CD4-positive, alpha-beta T cell (primary cell): ENCODE measurements around the gene GALNT8. TPM values are rescaled to one million over a fixed set of nuclear protein-coding genes. Genes with fewer than 3 reads are reported as not detected.

ENCODE experiments used
- ATAC-seq: fragments of 200-7000 bp; cut with Tn5 transposase; one replicate; pipeline ENCODE4 v1.10.0; 2022; ENCODE audit warnings: mild to moderate bottlenecking; ENCODE audit not compliant: poor library complexity
- CTCF ChIA-PET: fragments of 350-600 bp; sonication (Branson Sonifier 250); formaldehyde crosslinking; loops from one replicate; lab custom pipeline; 2021; ENCODE audit warnings: antibody characterized with exemption, inconsistent platforms; lab: Charles Lee
- POLR2A ChIA-PET: fragments of 350-600 bp; sonication (Branson Sonifier 250); formaldehyde crosslinking; loops from one replicate; lab custom pipeline; 2021; ENCODE audit warnings: antibody characterized with exemption, inconsistent platforms; lab: Charles Lee
- DNase-seq, 14 experiments: peaks; one replicate each; pipeline ENCODE4 v3.0.0-alpha.2; 2013 to 2020; ENCODE audit warnings: mixed read lengths in 2 of 14
- H3K27ac ChIP-seq, 2 donors: one replicate each; pipeline versions ENCODE4 v1.5.1 to v1.7.0; 2013; ENCODE audit warnings: low read length in 2 of 2, low read depth in 1 of 2, mild to moderate bottlenecking in 1 of 2
- H3K27me3 ChIP-seq, 2 experiments: 1 replicate in 1 of 2; 2 replicates in 1 of 2; pipeline versions ENCODE4 v1.6.1 to v1.7.0; 2013; ENCODE audit warnings: low read length in 2 of 2, control low read depth in 1 of 2, mild to moderate bottlenecking in 1 of 2, moderate library complexity in 1 of 2; ENCODE audit not compliant: insufficient read depth in 2 of 2, control insufficient read depth in 1 of 2
- H3K36me3 ChIP-seq: one replicate; pipeline ENCODE4 v1.6.1; 2013; ENCODE audit warnings: low read length, control low read depth; ENCODE audit not compliant: insufficient read depth
- H3K4me1 ChIP-seq: one replicate; pipeline ENCODE4 v1.6.1; 2013; ENCODE audit warnings: low read length, control low read depth; ENCODE audit not compliant: insufficient read depth
- H3K4me3 ChIP-seq: one replicate; pipeline ENCODE4 v1.5.1; 2013; ENCODE audit warnings: mild to moderate bottlenecking, low read length, moderate library complexity
- H3K9me3 ChIP-seq, 2 experiments: 1 replicate in 1 of 2; 2 replicates in 1 of 2; pipeline versions ENCODE4 v1.6.1 to v1.7.0; 2013; ENCODE audit warnings: low read length in 2 of 2, mild to moderate bottlenecking in 2 of 2, control low read depth in 1 of 2, moderate library complexity in 1 of 2; ENCODE audit not compliant: control insufficient read depth in 1 of 2, insufficient read depth in 1 of 2
- H3K27ac Mint-ChIP-seq: one replicate; pipeline ENCODE4 v1.8.0; 2020; ENCODE audit warnings: mixed read lengths
- H3K27me3 Mint-ChIP-seq: one replicate; pipeline ENCODE4 v1.8.0; 2021; ENCODE audit warnings: mixed read lengths
- H3K36me3 Mint-ChIP-seq: one replicate; pipeline ENCODE4 v1.8.0; 2021; ENCODE audit warnings: low read depth, mixed read lengths
- H3K4me1 Mint-ChIP-seq: one replicate; pipeline ENCODE4 v1.8.0; 2021; ENCODE audit warnings: low read depth, mixed read lengths
- H3K4me3 Mint-ChIP-seq: one replicate; pipeline ENCODE4 v1.8.0; 2020; ENCODE audit warnings: mild to moderate bottlenecking, mixed read lengths
- H3K9me3 Mint-ChIP-seq: one replicate; pipeline ENCODE4 v1.8.0; 2020; ENCODE audit warnings: mixed read lengths
- intact Hi-C, 2 experiments: fragments of 100-400 bp; cut with DNase I in 1 of 2; cut with micrococcal nuclease in 1 of 2; formaldehyde crosslinking; loops; one replicate each; pipeline versions ENCODE4 v1.15.1 to v1.9.0; 2023 to 2025; cut with DNase I, micrococcal nuclease
- total RNA-seq, 174 experiments: library from RNA in 2 of 174; stranded (reverse) in 2 of 174; gene quantifications; one replicate each; pipeline ENCODE4 v1.2.3 and lab custom pipeline; 2021 to 2026
- TF ChIP-seq, protein P1 (sequence below): fragments of 200-600 bp; IDR thresholded peaks from one replicate; pipeline ENCODE4 v1.8.0; 2022; ENCODE audit warnings: antibody characterized with exemption, mild to moderate bottlenecking

The GALNT8 gene
- total RNA-seq, 2 experiments from 2014 or later: 0.44 to 0.56 TPM

DNA sequence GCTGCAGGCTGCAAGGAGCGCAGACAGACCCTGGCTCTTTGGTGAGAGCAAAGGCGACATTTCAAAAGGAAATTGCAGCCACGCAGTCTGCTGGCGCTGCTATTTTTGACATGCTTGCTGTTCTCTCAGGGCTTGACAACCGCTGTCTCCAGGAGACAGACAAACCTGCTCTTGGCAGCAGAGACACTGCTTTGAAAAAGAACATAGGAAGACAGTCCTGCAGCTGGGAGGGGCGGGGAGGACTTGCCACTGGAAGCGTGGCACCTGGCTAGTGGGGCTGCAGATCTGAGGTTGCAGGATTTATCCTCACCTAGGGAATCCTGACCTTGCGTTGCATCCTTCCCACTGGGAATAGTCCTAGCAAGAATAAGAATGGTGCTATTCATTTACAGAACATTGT lies 97.7 kb downstream of the GALNT8 start:
- H3K4me1 Mint-ChIP-seq: peaks cover 32% of the 10 kb centered on the region
- no peaks in the 10 kb centered on the region for H3K36me3 Mint-ChIP-seq
- no peaks in the 10 kb centered on the region for H3K9me3 Mint-ChIP-seq
- no peaks in the 10 kb centered on the region for H3K9me3 ChIP-seq
- no peaks in the 10 kb centered on the region for H3K36me3 ChIP-seq
- H3K27ac ChIP-seq: no peak overlapping the region
- no peaks in the 10 kb centered on the region for H3K27me3 Mint-ChIP-seq
- peaks cover 13% of the 10 kb centered on the region for H3K4me1 ChIP-seq
- ChIA-PET POLR2A (no interaction called here), CTCF (no interaction called here)
- H3K27ac Mint-ChIP-seq: peak overlapping the region; percentile 62
- peak overlapping the region; percentile 71 for H3K4me3 Mint-ChIP-seq
- TF ChIP-seq, protein P1, sequence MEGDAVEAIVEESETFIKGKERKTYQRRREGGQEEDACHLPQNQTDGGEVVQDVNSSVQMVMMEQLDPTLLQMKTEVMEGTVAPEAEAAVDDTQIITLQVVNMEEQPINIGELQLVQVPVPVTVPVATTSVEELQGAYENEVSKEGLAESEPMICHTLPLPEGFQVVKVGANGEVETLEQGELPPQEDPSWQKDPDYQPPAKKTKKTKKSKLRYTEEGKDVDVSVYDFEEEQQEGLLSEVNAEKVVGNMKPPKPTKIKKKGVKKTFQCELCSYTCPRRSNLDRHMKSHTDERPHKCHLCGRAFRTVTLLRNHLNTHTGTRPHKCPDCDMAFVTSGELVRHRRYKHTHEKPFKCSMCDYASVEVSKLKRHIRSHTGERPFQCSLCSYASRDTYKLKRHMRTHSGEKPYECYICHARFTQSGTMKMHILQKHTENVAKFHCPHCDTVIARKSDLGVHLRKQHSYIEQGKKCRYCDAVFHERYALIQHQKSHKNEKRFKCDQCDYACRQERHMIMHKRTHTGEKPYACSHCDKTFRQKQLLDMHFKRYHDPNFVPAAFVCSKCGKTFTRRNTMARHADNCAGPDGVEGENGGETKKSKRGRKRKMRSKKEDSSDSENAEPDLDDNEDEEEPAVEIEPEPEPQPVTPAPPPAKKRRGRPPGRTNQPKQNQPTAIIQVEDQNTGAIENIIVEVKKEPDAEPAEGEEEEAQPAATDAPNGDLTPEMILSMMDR: no peak
- ATAC-seq (peak; percentile 34), DNase-seq (no peak)
- intact Hi-C loops: no loop called here
- no peak overlapping the region for H3K4me3 ChIP-seq
- no peaks in the 10 kb centered on the region for H3K27me3 ChIP-seq

DNA sequence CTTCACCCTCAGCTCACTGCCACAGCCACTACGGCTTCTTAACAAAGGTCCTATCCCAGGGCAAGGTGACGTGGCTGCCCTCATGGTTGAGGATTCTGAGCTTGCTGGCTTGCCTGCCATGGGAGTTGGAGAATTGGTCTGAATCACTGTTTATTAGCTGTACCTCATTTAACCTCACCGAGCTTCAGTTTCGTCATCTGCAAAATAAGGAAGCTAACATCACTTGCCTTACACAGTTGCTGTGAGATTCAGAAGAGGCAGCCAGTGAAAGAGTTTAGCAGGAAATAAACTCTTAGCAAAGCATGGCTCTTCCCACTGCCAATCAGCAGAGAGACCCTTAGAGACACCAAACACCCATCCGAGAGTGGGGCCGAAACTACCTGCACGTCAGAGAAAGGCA lies 99.5 kb downstream of the GALNT8 start:
- TF ChIP-seq, protein P1: no peak
- no peaks in the 10 kb centered on the region for H3K9me3 Mint-ChIP-seq
- DNase-seq (peak in 2 of 14 experiments; percentile 16 to 25), ATAC-seq (no peak)
- no peak overlapping the region for H3K4me3 ChIP-seq
- ChIA-PET POLR2A (no interaction called here), CTCF (no interaction called here)
- intact Hi-C loops: no loop called here
- H3K4me1 ChIP-seq: peaks cover 13% of the 10 kb centered on the region
- H3K36me3 ChIP-seq: no peaks in the 10 kb centered on the region
- no peaks in the 10 kb centered on the region for H3K27me3 ChIP-seq
- peaks cover 40% of the 10 kb centered on the region for H3K4me1 Mint-ChIP-seq
- no peaks in the 10 kb centered on the region for H3K27me3 Mint-ChIP-seq
- no peak overlapping the region for H3K27ac ChIP-seq
- H3K36me3 Mint-ChIP-seq: no peaks in the 10 kb centered on the region
- no peak overlapping the region for H3K27ac Mint-ChIP-seq
- no peaks in the 10 kb centered on the region for H3K9me3 ChIP-seq
- no peak overlapping the region for H3K4me3 Mint-ChIP-seq

DNA sequence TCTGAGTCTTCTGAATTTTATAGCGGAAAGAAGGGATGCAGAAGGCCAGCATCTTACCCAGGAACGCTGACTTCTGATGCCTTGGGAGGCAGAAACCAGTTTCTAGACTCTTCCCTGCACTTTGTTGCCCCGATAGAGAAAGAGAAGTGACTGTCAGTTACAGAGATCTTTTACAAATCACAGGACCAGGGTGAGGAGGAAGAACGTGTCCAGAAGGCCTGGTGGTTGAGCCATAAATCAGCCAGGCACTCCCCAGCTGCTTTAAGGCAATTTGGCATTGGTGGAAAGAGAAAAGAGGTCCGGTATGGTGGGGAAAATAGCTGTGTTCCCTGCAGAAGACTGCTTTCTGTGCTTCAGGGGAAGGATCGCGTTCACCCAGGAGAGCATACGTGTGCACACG lies 100.8 kb downstream of the GALNT8 start:
- Histone ChIP-seq H3K4me1 (peaks cover 18% of the 10 kb centered on the region), H3K27me3 (no peaks in the 10 kb centered on the region), H3K36me3 (no peaks in the 10 kb centered on the region), H3K9me3 (no peaks in the 10 kb centered on the region), H3K27ac (no peak overlapping the region), H3K4me3 (no peak overlapping the region)
- no peak overlapping the region for H3K27ac Mint-ChIP-seq
- no peaks in the 10 kb centered on the region for H3K36me3 Mint-ChIP-seq
- H3K27me3 Mint-ChIP-seq: no peaks in the 10 kb centered on the region
- TF ChIP-seq, protein P1: no peak
- intact Hi-C loops: no loop called here
- no peak for ATAC-seq
- POLR2A ChIA-PET: no interaction called here
- H3K4me3 Mint-ChIP-seq: no peak overlapping the region
- no peaks in the 10 kb centered on the region for H3K9me3 Mint-ChIP-seq
- no peak for DNase-seq
- CTCF ChIA-PET: no interaction called here
- H3K4me1 Mint-ChIP-seq: peaks cover 53% of the 10 kb centered on the region

Other genes starting within 250 kb of the GALNT8 start
- gene RAD51AP1, start 181.5 kb upstream of the GALNT8 start, total RNA-seq: under 1 TPM; 0.45 to 0.93 TPM
- gene DYRK4, start 158.2 kb upstream of the GALNT8 start, total RNA-seq: 1 to 10 TPM; 5.4 to 7.2 TPM
- gene AKAP3, start 71.3 kb upstream of the GALNT8 start, total RNA-seq: 1 to 10 TPM in 1 of 2 experiments, under 1 TPM in 1; 0.96 to 2.0 TPM
- 10 to 100 TPM; 77.2 to 79.2 TPM for gene NDUFA9, start 71.3 kb upstream of the GALNT8 start, total RNA-seq
- not detected for gene KCNA1, start 189.5 kb downstream of the GALNT8 start, total RNA-seq